Fibroblast of lung (primary cell): ENCODE data around the gene PGGT1B.

Experiments used
- EZH2 ChIP-seq: IDR thresholded peaks from 2 replicates; pipeline ENCODE4 v1.5.1; 2012; ENCODE audit warnings: low read length, control low read depth, mild to moderate bottlenecking; ENCODE audit errors: missing control alignments
- TF ChIP-seq, protein P1 (sequence below), 2 donors: IDR thresholded peaks in 1 of 2; conservative IDR thresholded peaks in 1 of 2; 1 replicate in 1 of 2; 2 replicates in 1 of 2; pipeline ENCODE4 v1.5.1; 2011 to 2012; ENCODE audit warnings: low read length in 2 of 2, control low read depth in 1 of 2, inconsistent platforms in 1 of 2, low read depth in 1 of 2, mild to moderate bottlenecking in 1 of 2

- TF ChIP-seq, protein P1, sequence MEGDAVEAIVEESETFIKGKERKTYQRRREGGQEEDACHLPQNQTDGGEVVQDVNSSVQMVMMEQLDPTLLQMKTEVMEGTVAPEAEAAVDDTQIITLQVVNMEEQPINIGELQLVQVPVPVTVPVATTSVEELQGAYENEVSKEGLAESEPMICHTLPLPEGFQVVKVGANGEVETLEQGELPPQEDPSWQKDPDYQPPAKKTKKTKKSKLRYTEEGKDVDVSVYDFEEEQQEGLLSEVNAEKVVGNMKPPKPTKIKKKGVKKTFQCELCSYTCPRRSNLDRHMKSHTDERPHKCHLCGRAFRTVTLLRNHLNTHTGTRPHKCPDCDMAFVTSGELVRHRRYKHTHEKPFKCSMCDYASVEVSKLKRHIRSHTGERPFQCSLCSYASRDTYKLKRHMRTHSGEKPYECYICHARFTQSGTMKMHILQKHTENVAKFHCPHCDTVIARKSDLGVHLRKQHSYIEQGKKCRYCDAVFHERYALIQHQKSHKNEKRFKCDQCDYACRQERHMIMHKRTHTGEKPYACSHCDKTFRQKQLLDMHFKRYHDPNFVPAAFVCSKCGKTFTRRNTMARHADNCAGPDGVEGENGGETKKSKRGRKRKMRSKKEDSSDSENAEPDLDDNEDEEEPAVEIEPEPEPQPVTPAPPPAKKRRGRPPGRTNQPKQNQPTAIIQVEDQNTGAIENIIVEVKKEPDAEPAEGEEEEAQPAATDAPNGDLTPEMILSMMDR (conservative IDR thresholded peaks at IDR 0.05 in 1 of 2, IDR thresholded peaks at IDR 0.05 in 1 of 2; ENCODE audit: low read depth in 1 of 2, low read length in 2 of 2), result no peak
- peak; percentile 20 for TF ChIP-seq EZH2
These were observed 92.3 kb downstream of the PGGT1B start for GRCh38 chr5:115170134-115170928.
